ENCODE data around the gene IL23R. TPM values are rescaled to one million over a fixed set of nuclear protein-coding genes. Genes with fewer than 3 reads are reported as not detected.

The IL23R gene
- total RNA-seq, 3 donors from 2014 or later (not counting 1 experiment from before 2014, with no cell fraction given), result 0.31 to 0.55 (median 0.34) TPM

GRCh38 chr1:67280696-67281095, 114.4 kb downstream of the IL23R start:
- H3K27ac ChIP-seq (ENCODE audit: low read length), result no peak overlapping the region
- H3K36me3 ChIP-seq (ENCODE audit: control insufficient read depth, insufficient read depth, low read length), result no peaks in the 10 kb centered on the region
- H3K27me3 ChIP-seq (ENCODE audit: control insufficient read depth, insufficient read depth, low read length), result no peaks in the 10 kb centered on the region
- no peak overlapping the region for H3K4me3 ChIP-seq (ENCODE audit: low read length)
- no peak overlapping the region for H3K4me3 Mint-ChIP-seq
- no peaks in the 10 kb centered on the region for H3K36me3 Mint-ChIP-seq
- no peak for TF ChIP-seq CTCF (IDR thresholded peaks at IDR 0.05)
- peaks cover 7 to 16% of the 10 kb centered on the region in 2 donors for H3K4me1 Mint-ChIP-seq
- ATAC-seq, result no peak
- H3K27me3 Mint-ChIP-seq (ENCODE audit: low read depth in 2 of 2), result no peaks in the 10 kb centered on the region
- no peak for DNase-seq
- WGBS (ENCODE audit: insufficient coverage), result 93% methylated on average over 3 of the region's 5 CpGs
- no peaks in the 10 kb centered on the region for H3K9me3 Mint-ChIP-seq
- no peaks in the 10 kb centered on the region for H3K9me3 ChIP-seq (ENCODE audit: control insufficient read depth, insufficient read depth, low read length)
- no peak overlapping the region for H3K27ac Mint-ChIP-seq
- intact Hi-C loops (cut with micrococcal nuclease), result no loop called here
- H3K4me1 ChIP-seq (ENCODE audit: control insufficient read depth, insufficient read depth, low read length), result no peaks in the 10 kb centered on the region

- 100% methylated on average over 1 of the region's 3 CpGs for WGBS (ENCODE audit: insufficient coverage)
These were observed 115.0 kb downstream of the IL23R start for GRCh38 chr1:67281244-67281643.

GRCh38 chr1:67285780-67286488, 119.7 kb downstream of the IL23R start:
- Histone ChIP-seq H3K4me1 (ENCODE audit: control insufficient read depth, insufficient read depth, low read length) (no peaks in the 10 kb centered on the region), H3K27ac (ENCODE audit: low read length) (no peak overlapping the region), H3K9me3 (ENCODE audit: control insufficient read depth, insufficient read depth, low read length) (no peaks in the 10 kb centered on the region), H3K27me3 (ENCODE audit: control insufficient read depth, insufficient read depth, low read length) (no peaks in the 10 kb centered on the region), H3K4me3 (ENCODE audit: low read length) (no peak overlapping the region), H3K36me3 (ENCODE audit: control insufficient read depth, insufficient read depth, low read length) (no peaks in the 10 kb centered on the region)
- Mint-ChIP-seq H3K4me3 (peak overlapping the region; percentile 14), H3K36me3 (no peaks in the 10 kb centered on the region), H3K4me1 (peaks cover 22 to 33% of the 10 kb centered on the region in 2 donors), H3K27me3 (ENCODE audit: low read depth in 2 of 2) (no peaks in the 10 kb centered on the region), H3K9me3 (no peaks in the 10 kb centered on the region), H3K27ac (peak overlapping the region; percentile 70 to 79)
- ATAC-seq (peak; percentile 75 to 97 (median 96)), DNase-seq (peak in 1 of 2 donors; percentile 23)
- TF ChIP-seq CTCF (IDR thresholded peaks at IDR 0.05), result peak; percentile 37
- intact Hi-C loops (cut with micrococcal nuclease), result loop anchor here (1.0 kb wide), 3 partner anchors 46 to 214 kb away; no protein-coding TSS in a partner anchor
- 72% methylated on average over 5 of the region's 8 CpGs for WGBS (ENCODE audit: insufficient coverage)

More at GRCh38 chr1:67281244-67281643, 115.0 kb downstream of the IL23R start:
- Mint-ChIP-seq H3K27me3 (ENCODE audit: low read depth in 2 of 2) (no peaks in the 10 kb centered on the region), H3K36me3 (no peaks in the 10 kb centered on the region), H3K4me3 (no peak overlapping the region), H3K9me3 (no peaks in the 10 kb centered on the region), H3K4me1 (peaks cover 8 to 16% of the 10 kb centered on the region in 2 donors), H3K27ac (no peak overlapping the region)
- ATAC-seq, result no peak
- Histone ChIP-seq H3K36me3 (ENCODE audit: control insufficient read depth, insufficient read depth, low read length) (no peaks in the 10 kb centered on the region), H3K27ac (ENCODE audit: low read length) (no peak overlapping the region), H3K4me3 (ENCODE audit: low read length) (no peak overlapping the region), H3K27me3 (ENCODE audit: control insufficient read depth, insufficient read depth, low read length) (no peaks in the 10 kb centered on the region), H3K9me3 (ENCODE audit: control insufficient read depth, insufficient read depth, low read length) (no peaks in the 10 kb centered on the region), H3K4me1 (ENCODE audit: control insufficient read depth, insufficient read depth, low read length) (no peaks in the 10 kb centered on the region)
- DNase-seq, result no peak
- TF ChIP-seq CTCF (IDR thresholded peaks at IDR 0.05), result no peak
- intact Hi-C loops (cut with micrococcal nuclease), result no loop called here

All from natural killer cell (primary cell).